A673 (cell line): ENCODE measurements around the gene SMCO2.

Source experiments
- CTCF ChIP-seq: fragments of 300-800, 200-600 bp; sonication (generic); conservative IDR thresholded peaks from 2 replicates; pipeline ENCODE4 v1.5.1; 2017; ENCODE audit warnings: low read depth, mild to moderate bottlenecking, antibody characterized with exemption, low read length, moderate library complexity, mixed read lengths
- EZH2 ChIP-seq: fragments of 200-600 bp; sonication (generic); IDR thresholded peaks from 2 replicates; pipeline ENCODE4 v1.6.1; 2017; ENCODE audit warnings: borderline replicate concordance, low read depth, mild to moderate bottlenecking, mixed read lengths, antibody characterized with exemption, low read length; ENCODE audit not compliant: poor library complexity, severe bottlenecking

GRCh38 chr12:27446436-27446835 is at the start of gene SMCO2:
- no peak for TF ChIP-seq EZH2
- TF ChIP-seq CTCF = no peak
